GM12878 (cell line): Measurements from ENCODE around the gene UFC1. TPM values are rescaled to one million over a fixed set of nuclear protein-coding genes. Genes with fewer than 3 reads are reported as not detected.

Experiments
- ATAC-seq: fragments of 200-7000 bp; cut with Tn5 transposase; 3 replicates; pipeline ENCODE4 v1.9.1; 2020; ENCODE audit warnings: mild to moderate bottlenecking, moderate library complexity
- BruUV-seq: library from RNA; stranded (reverse); fragments of 400-500 nt; replicated peaks from 2 replicates; lab custom pipeline; 2021; lab: Mats Ljungman, UMichigan
- CTCF ChIA-PET: fragments of 300-600 bp; sonication (Branson Sonifier 250); formaldehyde crosslinking; extraction: SDS; loops from one replicate; lab custom pipeline; 2021; ENCODE audit warnings: inconsistent platforms; lab: Yijun Ruan, JAX
- POLR2A ChIA-PET: fragments of 350-600 bp; formaldehyde crosslinking; extraction: SDS; loops from one replicate; lab custom pipeline; 2021; ENCODE audit warnings: inconsistent platforms; lab: Charles Lee
- RAD21 ChIA-PET: fragments of 300-600 bp; sonication (Branson Sonifier 250); formaldehyde crosslinking; loops from one replicate; lab custom pipeline; 2023; ENCODE audit warnings: antibody characterized with exemption; ENCODE audit not compliant: unreplicated experiment; lab: Charles Lee
- SMC1A ChIA-PET: fragments of 300-600 bp; sonication (Branson Sonifier 250); formaldehyde crosslinking; loops from one replicate; lab custom pipeline; 2023; ENCODE audit not compliant: unreplicated experiment, uncharacterized antibody; lab: Charles Lee
- DNase-seq: peaks from one replicate; pipeline ENCODE4 v3.0.0-alpha.2; 2011; ENCODE audit warnings: low read depth, low spot score
- FAIRE-seq: peaks from 3 replicates; lab custom pipeline; 2011; peaks lifted over from hg19 to GRCh38; lab: Jason Lieb, UNC
- H2AFZ ChIP-seq: 2 replicates; pipeline ENCODE4 v1.6.0; 2011; ENCODE audit warnings: low read depth, low read length, control low read depth; ENCODE audit not compliant: control insufficient read depth
- H3K27ac ChIP-seq: 2 replicates; pipeline ENCODE4 v1.5.1; 2011; ENCODE audit warnings: control low read depth; ENCODE audit not compliant: control insufficient read depth, insufficient read depth
- H3K27me3 ChIP-seq, 2 experiments: replicated peaks in 1 of 2; 2 replicates each; pipeline versions ENCODE4 v1.6.0 to v1.6.1; 2011; ENCODE audit warnings: low read length in 1 of 2; ENCODE audit not compliant: control insufficient read depth in 2 of 2, insufficient read depth in 2 of 2
- H3K36me3 ChIP-seq, 2 experiments: 2 replicates each; pipeline ENCODE4 v1.5.1; 2011; ENCODE audit warnings: low read length in 1 of 2; ENCODE audit not compliant: control insufficient read depth in 2 of 2, insufficient read depth in 2 of 2
- H3K4me1 ChIP-seq: 2 replicates; pipeline ENCODE4 v1.6.1; 2011; ENCODE audit warnings: mild to moderate bottlenecking, low read length, moderate library complexity, mixed read lengths; ENCODE audit not compliant: control insufficient read depth, insufficient read depth
- H3K4me2 ChIP-seq: 2 replicates; pipeline ENCODE4 v1.6.0; 2011; ENCODE audit warnings: control low read depth; ENCODE audit not compliant: control insufficient read depth, insufficient read depth
- H3K4me3 ChIP-seq: fragments of 200-600 bp; sonication (generic); 2 replicates; pipeline ENCODE4 v1.5.1; 2016
- H3K79me2 ChIP-seq: 2 replicates; pipeline ENCODE4 v1.6.0; 2011; ENCODE audit warnings: low read length; ENCODE audit not compliant: control insufficient read depth, insufficient read depth
- H3K9ac ChIP-seq: 2 replicates; pipeline ENCODE4 v1.8.0; 2011; ENCODE audit warnings: low read length, control low read depth, mixed read lengths; ENCODE audit not compliant: control insufficient read depth, insufficient read depth
- H3K9me3 ChIP-seq: replicated peaks from 3 replicates; pipeline ENCODE4 v1.5.1; 2011; ENCODE audit warnings: mild to moderate bottlenecking, low read length; ENCODE audit not compliant: control insufficient read depth, insufficient read depth
- H4K20me1 ChIP-seq: 2 replicates; pipeline ENCODE4 v1.6.0; 2011; ENCODE audit not compliant: control insufficient read depth, insufficient read depth
- EGR1 ChIP-seq, 2 experiments: IDR thresholded peaks; 1 replicate in 1 of 2; 2 replicates in 1 of 2; pipeline ENCODE4 v1.6.1; 2011 to 2012; ENCODE audit warnings: low read depth in 2 of 2, low read length in 2 of 2, borderline replicate concordance in 1 of 2, mild to moderate bottlenecking in 1 of 2, moderate library complexity in 1 of 2
- MAX ChIP-seq: IDR thresholded peaks from 2 replicates; pipeline ENCODE4 v1.6.1; 2012; ENCODE audit warnings: low read depth, low read length, improper control_type of control experiment
- MLLT1 ChIP-seq: fragments of 450-650 bp; IDR thresholded peaks from 2 replicates; pipeline ENCODE4 v1.6.1; 2016; ENCODE audit warnings: mild to moderate bottlenecking
- NBN ChIP-seq: fragments of 450-650 bp; IDR thresholded peaks from 2 replicates; pipeline ENCODE4 v1.6.1; 2016
- NFIC ChIP-seq: IDR thresholded peaks from 2 replicates; pipeline ENCODE4 v1.6.1; 2012; ENCODE audit warnings: low read depth, mild to moderate bottlenecking, inconsistent platforms, low read length, moderate library complexity
- RCOR1 ChIP-seq: conservative IDR thresholded peaks from 2 replicates; pipeline ENCODE4 v1.6.1; 2012; ENCODE audit warnings: low read depth, low read length, improper control_type of control experiment
- RFX5 ChIP-seq: IDR thresholded peaks from 2 replicates; pipeline ENCODE4 v1.6.1; 2011; ENCODE audit warnings: low read depth, low read length, improper control_type of control experiment
- ZNF207 ChIP-seq: fragments of 450-650 bp; IDR thresholded peaks from 2 replicates; pipeline ENCODE4 v1.6.1; 2014; ENCODE audit warnings: antibody characterized with exemption, mild to moderate bottlenecking, borderline replicate concordance
- ZNF274 ChIP-seq: IDR thresholded peaks from one replicate; pipeline ENCODE4 v1.8.0; 2011; ENCODE audit not compliant: insufficient read length, insufficient read depth
- ZNF622 ChIP-seq: fragments of 450-650 bp; IDR thresholded peaks from 2 replicates; pipeline ENCODE4 v1.6.1; 2017; ENCODE audit warnings: mild to moderate bottlenecking, inconsistent platforms
- WGBS: methylation state at CpG from one replicate; pipeline ENCODE4 v1.1.6; 2016; ENCODE audit warnings: low lambda C conversion rate; ENCODE audit not compliant: insufficient replicate concordance, insufficient coverage; ENCODE audit errors: missing lambda C conversion rate; 5-methylcytosine and 5-hydroxymethylcytosine counted together
- in situ Hi-C: fragments of 300-500 bp; cut with MboI; formaldehyde crosslinking; loops from 9 replicates; pipeline ENCODE4 v1.14.3; 2018; ENCODE audit warnings: mixed read lengths
- intact Hi-C: fragments of 100-400 bp; cut with micrococcal nuclease; formaldehyde crosslinking; loops from one replicate; pipeline ENCODE4 v1.14.2; 2022; ENCODE audit not compliant: unreplicated experiment
- polyA plus RNA-seq, 11 experiments: library from polyadenylated mRNA; depleted of rRNA in 4 of 11; unstranded in 6 of 11; stranded (reverse) in 5 of 11; fragments of >200 nt; fragmentation: Nextera tagmentation in 4 of 11; fragmentation: Illumina TruSeq in 1 of 11; extraction: Ambion mirVana in 4 of 11; extraction: Trizol in 1 of 11; gene quantifications; 1 replicate in 1 of 11; 2 replicates in 10 of 11; pipeline versions ENCODE4 v1.2.1 to v1.2.3, GENCODE V29; 2011 to 2016; ENCODE audit warnings: inconsistent platforms in 2 of 11, missing spikeins in 2 of 11, low read depth in 1 of 11
- total RNA-seq, 4 experiments: library from RNA; depleted of rRNA in 3 of 4; stranded (reverse); fragments of >200 nt in 3 of 4; fragmentation: Illumina TruSeq in 1 of 4; extraction: Trizol in 1 of 4; gene quantifications; 2 replicates each; pipeline versions ENCODE4 v1.2.1 to v1.2.3, GENCODE V29; 2013 to 2021

Gene UFC1
- total and polyA plus RNA-seq, 10 of the 15 experiments (the other 5 are each of a cell fraction or from before 2014, with no cell fraction given), result 95.9 to 239 (median 151) TPM

GRCh38 chr1:161111117-161111516 is 42.7 kb upstream of the UFC1 start:
- Histone ChIP-seq H2AFZ (no peak overlapping the region), H3K79me2 (peaks cover 67% of the 10 kb centered on the region), H3K36me3 (peaks cover 1 to 2% of the 10 kb centered on the region in 2 experiments; a peak in 1 of 4 replicates), H3K4me1 (no peaks in the 10 kb centered on the region), H3K9ac (no peak overlapping the region), H3K27ac (no peak overlapping the region), H3K4me3 (no peak overlapping the region), H4K20me1 (no peaks in the 10 kb centered on the region), H3K4me2 (no peak overlapping the region), H3K9me3 (no peaks in the 10 kb centered on the region), H3K27me3 (no peaks in the 10 kb centered on the region)
- ChIA-PET SMC1A (interaction anchor here (1.0 to 2.0 kb wide), 2 partner anchors 21 to 28 kb away, joined by 5 to 6 read pairs; no protein-coding TSS in a partner anchor), POLR2A (no interaction called here), CTCF (no interaction called here), RAD21 (no interaction called here)
- 94% methylated on average over 3 of the region's 3 CpGs for WGBS
- no TSS peak for BruUV-seq
- ATAC-seq, result no peak
- TF ChIP-seq NBN, result no peak
- no peak for TF ChIP-seq MAX
- TF ChIP-seq ZNF207, result no peak
- no peak for TF ChIP-seq NFIC
- no peak for TF ChIP-seq RCOR1
- no peak for TF ChIP-seq EGR1 (IDR thresholded peaks at IDR 0.05; ENCODE audit: borderline replicate concordance in 1 of 2, low read depth in 2 of 2, low read length in 2 of 2)
- TF ChIP-seq ZNF274, result no peak
- no peak for TF ChIP-seq ZNF622
- no peak for TF ChIP-seq MLLT1
- TF ChIP-seq RFX5, result no peak
- no peak for DNase-seq
- in situ Hi-C loops, result no loop called here
- FAIRE-seq, result no peak
- intact Hi-C loops, result no loop called here
